Lower leg skin (tissue), 3 donors: Measurements from ENCODE around the gene UCKL1.

Experiments
- CTCF ChIP-seq, 3 donors: fragments of 450-650 bp; IDR thresholded peaks; one replicate each; pipeline ENCODE4 v1.5.1; 2016; ENCODE audit warnings: antibody characterized with exemption in 3 of 3, mild to moderate bottlenecking in 3 of 3, moderate library complexity in 2 of 3
- POLR2A ChIP-seq, 2 donors: fragments of 450-650 bp; IDR thresholded peaks; one replicate each; pipeline ENCODE4 v1.6.1; 2016 to 2017; ENCODE audit warnings: antibody characterized with exemption in 2 of 2, mild to moderate bottlenecking in 1 of 2, moderate library complexity in 1 of 2

GRCh38 chr20:63958964-63959698 is 2.9 kb upstream of the UCKL1 start:
- no peak for TF ChIP-seq CTCF (IDR thresholded peaks at IDR 0.05)
- no peak for TF ChIP-seq POLR2A (IDR thresholded peaks at IDR 0.05)
